ENCODE data around the gene MFSD12.
A peak's percentile ranks its signal among the peaks of the same experiment; 100 is the strongest.

Gene MFSD12

GRCh38 chr19:3546119-3546518 is 11.3 kb downstream of the MFSD12 start:
- no peak overlapping the region for H3K4me3 ChIP-seq (ENCODE audit: low read depth, low read length)
- TF ChIP-seq, protein P1, sequence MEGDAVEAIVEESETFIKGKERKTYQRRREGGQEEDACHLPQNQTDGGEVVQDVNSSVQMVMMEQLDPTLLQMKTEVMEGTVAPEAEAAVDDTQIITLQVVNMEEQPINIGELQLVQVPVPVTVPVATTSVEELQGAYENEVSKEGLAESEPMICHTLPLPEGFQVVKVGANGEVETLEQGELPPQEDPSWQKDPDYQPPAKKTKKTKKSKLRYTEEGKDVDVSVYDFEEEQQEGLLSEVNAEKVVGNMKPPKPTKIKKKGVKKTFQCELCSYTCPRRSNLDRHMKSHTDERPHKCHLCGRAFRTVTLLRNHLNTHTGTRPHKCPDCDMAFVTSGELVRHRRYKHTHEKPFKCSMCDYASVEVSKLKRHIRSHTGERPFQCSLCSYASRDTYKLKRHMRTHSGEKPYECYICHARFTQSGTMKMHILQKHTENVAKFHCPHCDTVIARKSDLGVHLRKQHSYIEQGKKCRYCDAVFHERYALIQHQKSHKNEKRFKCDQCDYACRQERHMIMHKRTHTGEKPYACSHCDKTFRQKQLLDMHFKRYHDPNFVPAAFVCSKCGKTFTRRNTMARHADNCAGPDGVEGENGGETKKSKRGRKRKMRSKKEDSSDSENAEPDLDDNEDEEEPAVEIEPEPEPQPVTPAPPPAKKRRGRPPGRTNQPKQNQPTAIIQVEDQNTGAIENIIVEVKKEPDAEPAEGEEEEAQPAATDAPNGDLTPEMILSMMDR (IDR thresholded peaks at IDR 0.05; ENCODE audit: low read depth, low read length): no peak

DNA sequence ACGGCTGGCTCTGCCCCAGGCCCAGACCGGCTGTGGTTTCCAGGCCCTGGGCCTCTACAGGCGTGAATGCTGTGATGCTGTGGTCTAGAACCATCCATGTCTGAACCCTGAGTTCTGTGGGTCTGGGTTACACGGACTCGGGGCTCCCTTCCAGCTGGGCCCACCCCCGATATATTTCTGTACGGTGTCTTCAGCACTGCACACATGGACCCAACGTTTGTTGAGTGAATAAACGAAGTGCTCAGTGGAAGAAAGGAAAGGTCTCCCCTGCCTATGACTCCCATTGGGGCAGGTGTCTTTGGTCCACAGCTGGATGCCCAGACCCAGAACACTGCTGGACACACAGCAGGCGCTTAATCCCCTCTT is 11.7 kb downstream of the MFSD12 start:
- H3K4me3 ChIP-seq (ENCODE audit: low read depth, low read length): no peak overlapping the region
- TF ChIP-seq, protein P1 (IDR thresholded peaks at IDR 0.05; ENCODE audit: low read depth, low read length): no peak

DNA sequence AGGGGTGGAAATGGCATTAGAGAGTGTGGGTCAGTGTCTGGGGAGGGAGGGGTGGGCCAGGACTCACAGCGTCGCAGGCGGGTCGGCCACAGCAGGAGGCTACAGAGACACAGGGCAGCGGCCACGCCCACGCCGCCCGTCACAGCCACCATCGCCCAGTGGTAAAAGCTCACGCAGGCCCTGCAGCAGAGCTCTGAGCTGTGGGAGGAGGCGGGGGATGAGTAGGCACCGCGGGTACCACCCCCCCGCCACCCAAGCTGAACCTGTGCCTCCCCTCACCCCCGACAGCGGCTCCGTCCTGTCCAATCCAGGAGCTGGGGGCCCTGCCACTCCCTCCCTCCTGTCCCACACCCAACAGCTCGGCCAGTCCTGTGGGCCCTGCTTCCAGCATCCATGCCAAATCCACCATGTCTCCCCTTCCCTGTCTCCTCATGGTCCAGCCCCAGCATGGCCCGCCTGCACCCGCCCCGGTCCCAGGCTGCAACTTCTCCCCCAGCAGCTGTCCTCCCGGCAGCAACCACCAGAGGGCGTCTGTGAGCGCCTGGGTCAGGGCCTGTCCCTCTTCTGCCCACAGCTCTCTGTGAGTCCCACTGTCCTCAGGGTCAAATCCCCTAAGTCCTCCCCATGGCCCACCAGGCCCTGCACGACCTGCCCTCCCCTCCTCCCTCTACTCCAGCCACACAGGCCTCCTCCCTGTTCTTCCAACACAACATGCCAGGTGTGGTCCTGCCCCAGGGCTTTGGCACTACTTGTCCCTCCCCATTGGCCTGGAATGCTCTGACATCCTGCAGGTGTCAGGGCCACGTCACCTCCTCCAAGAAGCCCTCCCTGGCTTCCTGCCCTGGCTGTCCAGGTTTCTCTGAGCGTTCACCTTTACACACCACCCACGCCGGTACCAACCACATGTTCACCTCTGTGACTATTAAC is 12.4 kb downstream of the MFSD12 start:
- H3K4me3 ChIP-seq (ENCODE audit: low read depth, low read length): no peak overlapping the region
- TF ChIP-seq, protein P1 (IDR thresholded peaks at IDR 0.05; ENCODE audit: low read depth, low read length): peak; percentile 85

GRCh38 chr19:3544058-3544376 is 13.4 kb downstream of the MFSD12 start:
- TF ChIP-seq, protein P1 (IDR thresholded peaks at IDR 0.05; ENCODE audit: low read depth, low read length): no peak
- no peak overlapping the region for H3K4me3 ChIP-seq (ENCODE audit: low read depth, low read length)

DNA sequence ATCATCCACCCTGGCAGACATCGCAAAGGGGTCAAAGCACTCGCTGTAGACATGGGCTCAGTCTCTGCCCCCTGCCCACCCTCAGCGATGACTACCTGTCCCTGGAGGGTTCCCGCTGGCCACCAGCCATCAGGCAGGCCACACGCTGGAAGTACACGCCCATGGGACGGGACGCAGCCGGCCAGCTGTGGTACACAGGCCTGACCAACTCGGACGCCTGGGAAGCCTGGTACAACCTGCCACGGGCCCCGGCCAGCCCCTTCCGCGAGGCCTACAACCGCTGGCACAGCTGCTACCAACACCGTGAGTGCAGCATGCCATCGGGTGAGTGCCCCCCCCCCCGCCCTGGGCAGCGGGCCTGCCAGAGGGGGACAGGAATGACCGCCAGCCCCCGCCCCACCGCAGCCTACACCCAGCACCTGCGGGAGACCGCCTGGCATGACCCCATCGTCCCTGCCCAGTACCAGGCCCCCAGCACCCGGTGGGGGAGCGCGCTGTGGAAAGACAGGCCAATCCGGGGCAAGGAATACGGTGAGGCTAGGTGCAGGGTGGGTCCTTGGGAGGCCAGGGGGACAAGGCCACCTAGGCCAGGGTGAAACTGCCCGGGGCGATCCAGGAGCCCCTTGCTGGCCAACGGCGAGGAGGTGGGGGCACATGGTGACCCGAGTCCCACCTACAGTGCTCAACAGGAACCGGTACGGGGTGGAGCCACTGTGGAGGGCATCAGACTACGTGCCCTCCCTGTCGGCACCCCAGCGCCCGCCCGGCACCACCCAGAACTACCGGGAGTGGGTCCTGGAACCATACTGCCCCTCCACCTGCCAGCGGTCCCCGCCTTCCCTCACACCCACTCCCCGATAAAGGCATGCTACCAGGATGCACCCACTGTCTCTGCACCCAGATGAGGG is 14.0 kb downstream of the MFSD12 start:
- H3K4me3 ChIP-seq (ENCODE audit: low read depth, low read length): no peak overlapping the region
- TF ChIP-seq, protein P1 (IDR thresholded peaks at IDR 0.05; ENCODE audit: low read depth, low read length): no peak

DNA sequence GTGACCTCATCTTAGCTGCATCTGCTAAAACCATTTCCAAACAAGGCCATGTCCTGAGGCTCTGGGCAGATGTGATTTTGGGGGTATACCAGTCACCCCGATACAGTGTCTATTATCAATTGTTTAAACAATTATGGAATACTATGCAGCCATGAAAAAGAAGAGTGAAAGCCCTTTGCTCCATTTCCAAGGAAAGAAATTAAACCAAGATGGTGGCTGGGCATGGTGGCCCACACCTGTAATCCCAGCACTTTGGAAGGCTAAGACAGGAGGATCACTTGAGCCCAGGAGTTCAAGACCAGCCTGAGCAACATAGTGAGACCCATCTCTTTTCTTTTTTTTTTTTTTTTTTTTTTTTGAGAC is 17.6 kb downstream of the MFSD12 start:
- H3K4me3 ChIP-seq (ENCODE audit: low read depth, low read length): no peak overlapping the region
- TF ChIP-seq, protein P1 (IDR thresholded peaks at IDR 0.05; ENCODE audit: low read depth, low read length): no peak

Measured in WI38 (cell line).